RPMI7951 (cell line): ENCODE results near the gene ACTRT2. TPM values are rescaled to one million over a fixed set of nuclear protein-coding genes. Genes with fewer than 3 reads are reported as not detected.

Experiments used
- DNase-seq: peaks from one replicate; pipeline ENCODE4 v3.0.0-alpha.2; 2012; ENCODE audit warnings: low read depth
- total RNA-seq: library from RNA; depleted of rRNA; stranded (reverse); fragments of >200 nt; shearing (Covaris generic); gene quantifications from 2 replicates; pipeline ENCODE4 v1.2.3, GENCODE V29; 2014

Gene ACTRT2
- total RNA-seq, 1 experiment from 2014 or later, result not detected

DNA sequence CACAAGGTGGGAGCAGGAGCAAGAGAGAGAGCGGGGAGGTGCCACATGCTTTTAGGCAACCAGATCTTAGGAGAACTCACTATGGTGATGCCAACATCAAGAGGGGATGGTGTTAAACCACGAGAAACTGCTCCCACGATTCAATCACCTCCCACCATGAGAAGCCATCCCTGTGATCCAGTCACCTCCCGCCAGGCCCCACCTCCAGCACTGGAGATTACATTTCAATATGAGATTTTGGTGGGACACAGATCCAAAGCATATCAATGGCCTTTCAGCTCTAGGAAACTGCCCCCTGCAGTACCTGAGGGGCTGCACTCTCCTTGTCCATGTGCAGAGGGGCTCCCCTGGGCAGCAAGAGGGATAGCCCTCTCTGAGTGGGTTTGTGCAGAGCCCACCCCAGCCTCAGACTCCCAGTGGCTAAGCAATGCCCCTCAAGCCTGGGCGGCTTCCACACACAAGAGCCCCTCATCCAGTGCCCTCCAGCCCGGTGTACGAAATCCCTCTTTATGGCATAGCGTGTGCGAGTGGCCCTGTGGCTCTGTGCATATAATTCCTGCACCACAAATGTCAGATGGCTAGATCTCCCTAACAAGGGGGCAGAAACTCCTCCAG lies 32.2 kb downstream of the ACTRT2 start:
- DNase-seq, result no peak

DNA sequence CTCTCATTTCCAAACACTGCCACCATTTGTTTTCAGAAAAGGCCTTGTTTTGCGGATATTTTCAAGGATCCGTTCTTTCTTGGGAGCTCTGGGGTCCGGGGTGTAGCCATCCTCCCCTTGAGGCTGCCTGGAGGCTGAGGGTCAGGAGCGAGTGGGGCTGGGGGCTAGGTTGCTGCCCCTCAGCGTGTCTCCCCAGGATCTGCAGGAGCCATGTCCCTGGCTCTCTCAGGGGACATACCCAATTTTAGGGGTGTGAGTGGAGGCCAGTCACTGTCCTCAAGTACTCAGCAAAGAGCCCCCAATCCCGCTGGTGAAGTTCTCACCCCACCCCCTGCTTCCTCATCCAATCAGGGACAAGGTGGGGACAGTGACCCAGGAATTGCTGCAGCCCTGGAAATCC lies 32.7 kb downstream of the ACTRT2 start:
- no peak for DNase-seq

DNA sequence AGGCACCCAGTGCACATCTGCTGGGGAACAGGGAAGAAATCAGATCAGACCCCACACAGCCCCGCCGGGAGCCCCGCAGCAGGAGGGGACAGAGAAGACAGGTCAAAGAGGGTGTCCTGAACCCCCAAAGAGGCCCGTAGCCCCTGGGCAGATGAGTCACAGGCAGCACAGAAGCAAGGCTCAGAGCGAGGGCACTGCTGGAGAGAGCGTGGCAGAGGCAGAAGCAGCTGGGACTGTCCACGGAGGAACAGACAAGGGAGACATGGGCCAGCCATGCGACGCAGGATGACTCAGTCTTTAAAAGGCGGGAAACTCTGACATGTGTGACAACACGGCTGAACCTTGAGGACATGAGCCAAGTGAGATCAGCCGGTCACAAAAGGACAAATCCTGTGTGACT lies 33.2 kb downstream of the ACTRT2 start:
- peak; percentile 9 for DNase-seq

DNA sequence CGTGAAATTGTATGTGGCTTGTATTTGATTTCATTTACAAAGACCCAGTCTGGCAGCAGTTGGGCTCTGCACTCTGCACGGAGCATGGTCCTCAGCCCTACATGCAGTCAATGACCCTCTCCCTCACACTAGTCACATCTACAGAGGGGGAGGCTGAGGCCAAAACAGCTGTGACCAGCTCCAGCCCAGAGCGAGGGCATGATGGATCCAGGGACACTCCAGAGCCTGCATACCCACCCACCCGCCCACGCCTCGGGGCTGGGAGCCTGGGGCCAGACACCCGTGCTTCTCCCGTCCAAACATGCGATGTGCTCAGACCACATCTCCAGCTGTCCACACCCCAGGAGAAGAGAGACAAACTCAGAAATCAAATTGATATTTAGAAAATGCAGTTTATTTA lies 33.8 kb downstream of the ACTRT2 start:
- DNase-seq, result no peak

DNA sequence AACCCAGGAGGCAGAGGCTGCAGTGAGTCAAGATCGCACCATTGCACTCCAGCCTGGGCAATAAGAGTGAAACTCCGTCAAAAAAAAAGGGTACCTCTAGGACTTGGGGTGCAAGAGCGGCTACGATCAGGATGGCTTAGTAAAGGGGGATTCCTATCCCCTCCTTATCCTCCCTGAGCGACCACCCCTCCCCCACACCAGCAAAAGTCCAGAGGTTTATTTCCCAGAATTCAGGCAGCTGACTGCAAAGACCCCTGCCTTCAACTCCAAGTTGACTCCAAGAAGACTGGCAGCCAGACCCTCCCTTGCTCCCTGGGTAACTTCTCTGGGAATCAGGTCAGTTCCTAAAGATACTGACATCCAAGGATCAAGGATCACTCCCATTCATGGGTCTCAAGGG lies 35.4 kb downstream of the ACTRT2 start:
- DNase-seq, result no peak

DNA sequence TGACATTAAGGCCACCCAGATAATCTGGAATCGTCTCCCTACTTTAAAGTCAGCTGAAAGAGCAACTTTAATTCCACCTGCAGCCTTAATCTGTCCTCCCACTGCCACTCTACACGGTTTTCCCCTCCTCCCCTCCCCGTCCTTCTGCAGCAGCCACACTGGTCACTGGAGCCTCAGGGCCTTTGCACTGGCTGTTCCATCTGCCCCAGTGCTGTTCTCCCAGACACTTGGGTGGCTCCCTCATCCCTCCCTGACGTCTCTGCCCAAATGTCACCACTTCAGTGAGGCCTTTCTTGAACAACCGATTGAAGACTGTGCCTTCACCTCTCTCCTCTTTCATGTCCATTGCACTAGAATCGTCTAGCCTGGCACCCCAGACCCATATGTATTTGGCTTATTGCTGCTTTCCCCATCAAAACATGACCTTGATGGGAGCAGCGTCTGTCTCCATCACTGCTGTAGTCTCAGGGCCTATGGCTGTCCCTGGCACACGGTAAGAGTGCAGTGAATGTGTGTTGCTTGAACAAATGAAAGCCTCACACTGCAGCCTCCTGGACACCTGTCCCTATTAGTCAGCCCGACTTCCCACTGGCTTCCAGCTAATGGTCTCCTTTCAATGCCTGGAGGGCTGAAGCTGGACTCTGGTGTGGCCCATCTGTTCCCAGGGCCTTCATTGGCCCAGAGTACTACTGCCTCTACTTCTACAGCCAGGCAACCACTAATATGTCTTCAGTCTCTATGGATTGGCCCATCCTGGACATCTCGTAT lies 37.2 kb downstream of the ACTRT2 start:
- DNase-seq, result no peak

DNA sequence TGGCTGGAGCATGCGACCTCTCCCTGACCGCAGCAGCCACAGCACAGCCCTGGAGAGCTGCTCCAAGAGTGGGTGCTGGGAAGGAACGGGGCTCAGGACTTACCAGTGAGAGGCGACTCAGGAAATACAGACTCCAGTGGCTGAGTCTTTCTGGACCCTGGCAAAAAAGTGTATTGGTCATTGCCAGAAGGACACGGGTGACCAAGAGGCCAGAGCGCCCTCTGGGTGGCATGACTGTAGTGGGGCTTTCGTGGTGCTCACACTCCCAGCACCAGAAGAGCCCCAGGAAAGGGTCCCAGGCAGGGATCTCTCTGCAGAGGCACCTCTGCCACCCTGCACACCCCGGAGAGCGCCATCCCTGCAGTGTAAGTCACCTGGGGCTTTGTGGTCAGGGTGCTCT lies 38.9 kb downstream of the ACTRT2 start:
- no peak for DNase-seq

DNA sequence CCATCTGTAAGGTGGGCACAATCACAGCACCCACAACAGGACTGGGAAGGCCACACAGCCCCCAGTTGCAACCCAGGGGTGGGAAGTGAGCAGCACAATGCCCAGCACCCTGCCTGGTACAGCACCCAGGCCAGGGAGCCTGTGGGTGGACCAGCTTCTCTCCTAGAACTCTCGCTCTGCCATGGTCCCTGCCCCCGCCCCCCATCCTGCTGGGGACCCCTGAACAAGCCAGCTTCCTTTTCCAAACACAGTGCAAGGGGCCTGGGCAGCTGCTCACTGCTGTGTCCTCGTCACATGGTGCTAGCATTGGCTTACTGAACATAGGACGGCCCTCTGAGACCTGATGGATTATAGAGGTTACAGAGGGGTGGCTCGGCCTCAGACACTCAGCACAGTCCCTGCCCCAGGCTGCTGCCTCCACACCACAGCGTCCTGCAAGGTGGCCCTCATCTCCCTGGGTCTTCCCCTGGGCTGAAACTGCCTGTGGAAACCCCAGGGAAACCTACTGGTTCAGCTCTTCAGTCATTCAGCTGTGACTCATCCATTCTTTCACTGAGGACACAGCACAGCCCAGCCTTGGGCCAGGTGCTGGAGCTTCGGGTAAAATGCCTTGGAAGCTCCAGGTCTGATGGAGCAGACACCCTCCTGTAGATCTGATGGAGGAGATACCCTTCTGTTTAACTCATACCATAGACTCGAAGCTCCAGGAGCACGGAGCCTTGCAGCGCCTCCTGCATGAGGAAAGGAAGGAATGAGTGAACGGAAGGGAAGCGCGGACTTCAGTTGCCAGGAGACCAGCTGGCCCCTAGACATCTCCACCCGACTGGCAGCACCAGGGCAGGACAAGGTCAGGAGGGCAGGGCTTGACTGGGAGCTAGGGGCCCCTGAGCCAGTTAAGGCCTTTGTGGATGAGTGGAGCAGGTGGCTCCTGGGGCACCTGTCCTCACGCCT lies 39.6 kb downstream of the ACTRT2 start:
- no peak for DNase-seq

DNA sequence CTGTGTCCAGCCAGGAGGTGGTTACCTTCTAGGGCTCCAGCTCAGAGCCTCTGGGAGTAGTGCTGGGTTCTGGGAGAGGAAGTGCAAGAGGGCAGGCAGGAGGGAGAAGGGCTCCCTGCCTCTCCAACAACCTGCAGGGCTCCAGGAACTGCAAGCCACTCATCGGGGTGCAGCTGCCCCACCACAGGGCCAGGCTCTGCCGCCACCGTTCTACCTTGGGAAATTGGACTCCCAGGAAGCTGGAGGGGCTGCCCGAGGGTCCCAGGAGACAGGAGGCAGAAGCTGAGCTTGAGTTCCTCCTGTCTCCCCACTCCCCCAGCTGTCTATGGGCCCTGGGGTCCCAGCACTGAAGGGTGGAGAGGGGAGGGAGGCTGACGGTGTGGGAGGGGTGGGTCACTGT lies 40.3 kb downstream of the ACTRT2 start:
- no peak for DNase-seq

DNA sequence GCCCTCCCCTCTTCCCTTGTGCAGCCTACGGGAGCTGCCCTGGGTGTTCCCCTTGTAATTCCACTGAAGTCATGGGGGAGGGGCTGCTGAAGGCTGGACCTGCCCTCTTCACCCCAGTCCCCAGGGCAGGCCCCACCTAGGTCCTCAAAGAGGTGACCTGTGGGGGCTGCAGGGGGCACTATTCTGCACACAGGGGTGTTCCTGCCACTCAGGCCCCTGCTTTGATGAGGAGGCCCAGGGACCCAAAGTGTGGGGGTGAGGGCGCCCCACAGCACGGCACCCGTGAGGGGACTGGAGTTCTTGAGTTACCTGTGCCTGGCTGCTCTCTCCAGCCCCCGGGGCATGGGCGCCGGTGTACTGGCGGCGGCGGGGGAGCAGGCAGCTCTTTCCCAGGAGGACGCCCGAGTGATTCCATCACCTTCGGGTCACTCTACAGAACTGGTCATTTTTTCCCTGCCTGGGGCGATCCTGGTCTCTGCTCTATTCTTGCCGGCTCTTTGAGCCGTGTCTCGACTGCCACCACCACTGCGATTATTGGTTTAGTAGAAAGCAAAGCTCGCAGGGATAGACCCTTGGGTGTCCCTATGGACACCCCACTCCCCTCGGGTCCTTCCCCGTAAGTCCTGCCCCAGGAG lies 40.8 kb downstream of the ACTRT2 start:
- no peak for DNase-seq

DNA sequence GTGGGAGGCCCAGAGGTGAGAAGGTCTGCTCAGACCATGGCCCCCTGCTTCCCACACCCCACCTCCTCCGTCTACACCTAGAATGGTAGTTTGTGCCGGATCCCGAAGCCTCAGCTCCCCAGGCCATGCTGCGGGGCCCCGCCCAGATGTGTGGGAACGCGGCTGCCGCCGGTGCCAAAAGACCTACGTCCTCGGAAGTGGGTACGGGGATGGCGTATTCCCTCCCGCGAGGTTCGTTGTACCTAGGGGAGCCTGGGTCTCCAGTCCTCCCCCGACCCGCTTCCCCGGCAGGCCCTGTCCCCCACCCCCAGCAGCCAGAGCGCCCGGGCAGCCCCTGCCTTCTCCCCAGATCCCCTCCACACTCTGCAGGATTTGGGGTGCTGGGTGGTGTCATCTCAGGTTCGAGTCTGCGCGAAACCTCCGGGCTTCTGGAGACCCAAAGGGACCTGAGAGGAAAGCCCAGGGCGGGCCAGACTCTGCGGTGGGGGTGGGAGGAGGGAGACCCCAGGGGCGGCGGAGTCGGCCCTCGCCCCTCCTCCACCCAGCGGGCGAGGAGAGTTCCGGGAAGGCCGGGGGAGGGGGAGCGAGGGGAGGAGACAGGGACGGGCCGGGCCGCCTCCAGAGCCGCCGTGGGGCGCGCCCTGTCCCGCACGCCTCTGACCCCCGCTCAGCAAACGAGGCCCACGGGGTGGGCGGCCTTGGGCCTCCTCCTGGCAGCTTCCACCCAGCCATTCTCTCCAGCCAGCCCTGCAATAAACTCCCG lies 41.5 kb downstream of the ACTRT2 start:
- no peak for DNase-seq

DNA sequence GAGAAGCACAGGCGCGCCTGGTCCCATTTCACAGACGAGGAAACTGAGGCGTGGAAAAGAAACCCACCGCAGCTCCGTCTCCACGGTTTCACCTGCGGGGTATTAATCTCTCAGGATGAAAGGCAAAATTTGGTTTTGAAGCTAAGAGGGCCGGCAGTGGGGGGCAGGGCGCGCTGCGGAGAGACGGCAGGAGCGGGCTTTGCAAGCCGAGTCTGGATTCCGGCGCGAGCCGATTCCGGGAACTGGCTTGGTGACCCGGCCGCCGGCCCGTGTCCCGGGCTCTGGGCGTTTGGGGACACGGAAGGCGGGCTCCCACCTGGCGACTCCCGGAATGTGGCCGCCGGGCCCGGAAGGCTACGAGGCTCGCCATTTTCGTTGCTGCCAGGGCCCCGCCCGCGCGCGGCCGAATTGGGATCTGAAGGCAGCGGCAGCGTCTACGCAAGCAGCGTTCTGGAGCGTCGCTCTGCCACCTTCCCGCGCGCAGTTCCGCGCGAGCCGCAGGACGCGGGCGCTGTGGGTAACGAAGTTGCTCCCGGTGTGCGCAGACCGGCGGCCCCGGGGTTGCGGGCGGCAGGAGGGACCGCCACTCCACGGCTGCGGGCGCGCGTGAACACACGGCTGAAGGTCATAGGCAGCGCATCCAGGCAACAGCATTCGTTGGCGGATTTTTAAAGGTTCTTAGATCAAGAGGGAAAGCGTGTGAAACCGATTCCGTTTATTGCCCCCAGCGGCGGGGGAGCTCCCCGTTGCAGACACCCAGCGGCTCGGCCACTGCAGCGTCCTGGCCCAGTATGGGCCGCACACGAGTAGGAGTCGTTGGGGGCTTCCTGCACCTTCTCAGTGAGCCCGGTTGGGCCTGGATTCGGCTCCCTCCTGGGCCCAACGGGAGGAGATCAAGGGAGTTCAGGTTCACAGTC lies 42.4 kb downstream of the ACTRT2 start:
- DNase-seq, result no peak

DNA sequence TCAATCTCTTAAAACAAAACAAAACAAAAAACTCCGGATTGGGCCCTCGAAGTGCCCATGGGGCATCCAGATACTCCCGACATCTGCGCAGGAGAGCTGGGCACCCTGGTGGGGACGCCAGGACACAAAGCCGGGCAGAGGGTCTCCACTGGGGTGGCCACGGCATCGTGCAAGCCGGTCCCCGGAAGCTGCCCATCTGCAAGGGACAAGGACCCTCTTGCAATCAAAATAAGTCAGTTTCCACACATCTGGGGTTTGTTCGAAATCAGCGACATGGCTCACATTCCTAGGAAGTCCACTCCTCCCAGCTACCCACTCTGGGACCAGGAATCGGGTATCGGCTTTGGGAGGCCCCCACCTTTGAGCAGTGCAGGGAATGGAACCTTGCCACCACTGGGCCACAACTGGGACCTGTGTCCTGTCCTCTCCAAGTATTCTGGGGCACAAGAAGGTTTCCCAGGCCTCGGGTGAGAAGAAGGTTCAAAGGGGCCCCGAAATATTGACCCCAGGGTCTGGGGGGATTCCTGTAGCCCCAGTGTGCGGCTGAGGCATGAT lies 43.1 kb downstream of the ACTRT2 start:
- DNase-seq, result no peak

DNA sequence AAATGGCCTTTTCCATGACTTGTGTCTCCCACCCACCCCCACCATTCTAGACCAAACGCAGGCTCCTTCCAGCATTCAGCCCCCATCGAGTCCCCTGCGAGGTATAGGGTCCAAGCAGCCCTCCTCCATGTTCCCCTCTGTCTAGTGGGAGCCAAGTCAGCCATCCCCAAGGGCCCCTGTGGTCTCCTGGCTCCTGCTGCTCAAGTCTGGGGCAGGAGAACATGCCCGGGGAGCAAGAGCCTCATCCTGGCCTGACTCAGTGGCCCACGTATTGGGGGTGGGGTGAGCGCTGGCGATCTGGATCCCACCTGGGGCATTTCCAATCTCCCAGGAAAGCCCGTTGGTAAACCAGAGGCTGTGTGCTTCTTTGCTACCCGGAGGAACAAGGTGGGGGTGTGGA lies 43.6 kb downstream of the ACTRT2 start:
- DNase-seq, result no peak

DNA sequence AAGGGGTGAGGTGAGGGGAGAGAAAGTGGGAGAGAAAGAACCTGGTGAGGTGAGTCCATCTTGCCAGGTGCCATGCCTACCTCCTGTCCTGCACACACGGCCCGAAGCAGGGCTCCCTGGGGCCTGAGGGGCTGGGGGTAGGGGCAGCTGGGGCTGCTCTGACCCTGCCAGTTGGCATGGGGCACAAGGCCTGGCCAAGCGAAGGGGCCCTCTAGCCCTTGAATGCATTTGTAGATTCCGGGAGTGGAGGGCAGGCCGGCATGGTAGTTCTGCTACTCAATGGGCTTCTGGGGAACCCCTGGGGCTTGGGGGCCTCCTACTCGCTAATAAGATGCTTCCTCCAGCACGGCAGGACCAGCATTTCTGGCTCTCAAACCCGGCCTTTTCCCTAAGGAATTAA lies 44.1 kb downstream of the ACTRT2 start:
- no peak for DNase-seq

DNA sequence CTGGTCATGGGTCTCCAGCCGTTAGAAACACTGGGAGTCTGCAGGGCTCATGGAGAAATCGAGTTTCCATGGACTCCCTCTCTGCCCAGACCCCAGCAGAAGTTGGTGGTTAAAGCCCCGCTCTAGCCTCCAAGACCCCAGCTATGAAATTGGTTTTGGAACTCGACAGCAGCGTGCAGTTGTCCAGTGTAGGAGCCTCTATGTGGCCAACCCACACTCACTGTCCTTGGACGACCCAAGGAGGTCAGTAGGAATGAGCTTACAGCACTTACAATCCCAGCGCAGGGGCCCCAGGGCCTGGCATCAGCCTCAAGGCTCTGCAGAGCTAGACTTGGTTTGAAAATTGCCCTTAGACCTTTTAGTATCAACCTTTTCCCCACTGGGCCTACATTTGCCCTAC lies 44.5 kb downstream of the ACTRT2 start:
- DNase-seq, result no peak

DNA sequence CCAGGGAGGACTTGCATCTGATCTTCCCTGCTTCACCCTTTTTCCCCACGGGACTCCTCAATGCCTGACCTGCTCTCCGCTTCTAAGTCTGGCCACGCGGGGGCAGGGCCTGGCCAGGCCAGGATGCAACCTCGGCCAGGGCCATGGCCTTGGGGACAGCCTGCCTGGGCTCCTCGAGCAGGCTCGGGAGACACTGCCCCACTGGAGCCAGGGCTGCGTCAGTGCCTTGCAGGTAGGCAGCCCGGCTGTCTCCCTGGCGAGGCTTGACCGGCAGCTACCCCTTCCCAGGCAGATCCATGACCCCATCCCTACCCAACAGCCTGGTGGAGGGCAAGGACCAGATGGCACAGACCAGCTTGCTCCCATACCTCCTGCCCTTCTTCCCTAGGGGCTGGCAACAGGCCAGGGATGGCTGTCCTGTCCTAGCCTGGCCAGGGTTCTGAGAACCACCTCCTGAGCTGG lies 45.0 kb downstream of the ACTRT2 start:
- DNase-seq, result peak; percentile 29

DNA sequence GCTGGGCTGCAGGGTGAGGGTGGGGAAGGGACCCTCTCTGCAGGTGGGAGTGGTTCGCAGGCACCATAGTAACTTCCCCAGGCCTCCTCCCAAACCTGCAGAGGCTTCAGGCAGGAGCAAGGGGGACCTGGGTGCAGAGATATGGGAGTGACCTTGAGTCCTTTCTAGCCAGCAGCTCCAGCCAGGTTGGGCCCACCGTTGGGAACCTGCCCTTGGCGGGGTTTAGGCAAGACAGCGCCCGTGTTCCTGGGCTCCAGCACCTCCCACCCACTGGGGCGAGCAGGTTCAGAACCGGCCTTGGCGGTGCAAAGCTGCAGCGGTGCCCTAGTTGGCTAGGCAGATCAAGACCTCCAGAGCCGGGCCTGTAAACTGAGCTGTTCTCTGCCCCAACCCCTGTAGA lies 45.6 kb downstream of the ACTRT2 start:
- no peak for DNase-seq

DNA sequence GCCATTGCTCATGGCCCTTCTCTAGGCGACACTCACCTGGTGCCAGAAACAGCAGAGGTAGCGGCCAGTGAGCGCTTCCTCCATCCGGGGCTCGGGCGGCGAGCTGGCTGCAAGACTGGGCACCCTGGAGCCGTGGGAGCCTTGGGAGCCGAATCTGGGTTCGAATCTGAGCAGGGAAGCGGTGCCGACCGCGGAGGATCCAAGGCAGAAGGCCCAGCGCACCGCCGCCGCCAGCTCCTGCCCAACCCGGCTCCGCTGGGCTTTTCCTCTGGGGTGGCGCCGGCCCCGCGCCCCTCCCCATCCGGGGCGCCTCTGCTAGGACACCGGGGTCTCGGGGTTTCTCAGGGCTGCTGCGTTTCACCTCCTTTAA lies 46.0 kb downstream of the ACTRT2 start:
- DNase-seq, result no peak
